Stimulated activated CD4-positive, alpha-beta T cell treated with anti-CD3 and anti-CD28 coated beads, Interleukin-4, amount 100 ng/mL, for 48 hours (primary cell): ENCODE measurements around the gene MACO1.

Experiments
- DNase-seq, 2 donors: peaks; one replicate each; pipeline ENCODE4 v3.0.0-alpha.2; 2020; ENCODE audit warnings: low read depth in 2 of 2

Gene MACO1

DNA sequence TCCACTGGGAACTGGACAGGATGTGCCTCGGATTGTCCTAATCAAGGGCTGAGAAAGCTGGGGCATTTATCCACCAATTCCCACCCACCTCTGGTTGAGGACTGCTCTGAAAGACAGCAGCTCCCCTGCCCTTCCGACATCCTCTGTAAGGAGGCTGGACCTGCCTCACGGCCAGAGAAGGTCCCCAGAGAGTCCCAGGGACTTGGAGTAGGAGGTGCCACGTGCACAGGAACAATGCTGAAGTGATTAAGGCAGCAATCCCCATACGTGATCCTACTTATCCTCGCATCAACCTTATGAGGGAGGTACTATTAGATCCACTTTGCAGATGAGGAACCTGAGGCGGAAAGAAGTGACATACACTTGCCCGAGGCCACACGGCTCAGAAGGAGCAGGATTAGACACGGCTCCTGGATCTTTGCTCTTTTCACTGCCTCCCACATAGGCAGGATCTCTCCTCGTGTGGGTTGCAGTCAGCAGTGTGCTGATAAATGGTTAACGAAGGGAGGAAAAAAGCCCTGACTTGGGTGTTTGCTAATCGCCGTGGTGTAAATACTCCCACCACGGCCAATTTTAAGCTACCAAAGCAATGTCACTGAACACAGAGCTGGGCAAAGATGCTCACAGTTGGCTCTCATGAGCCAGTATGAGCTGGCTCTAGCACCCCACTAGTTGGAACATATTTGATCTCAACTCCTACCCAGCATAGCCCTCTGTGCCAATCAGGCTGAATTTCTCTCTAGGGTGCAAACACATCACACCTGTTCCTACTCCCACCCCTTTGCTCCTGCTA is 94.1 kb downstream of the MACO1 start:
- DNase-seq, result no peak

DNA sequence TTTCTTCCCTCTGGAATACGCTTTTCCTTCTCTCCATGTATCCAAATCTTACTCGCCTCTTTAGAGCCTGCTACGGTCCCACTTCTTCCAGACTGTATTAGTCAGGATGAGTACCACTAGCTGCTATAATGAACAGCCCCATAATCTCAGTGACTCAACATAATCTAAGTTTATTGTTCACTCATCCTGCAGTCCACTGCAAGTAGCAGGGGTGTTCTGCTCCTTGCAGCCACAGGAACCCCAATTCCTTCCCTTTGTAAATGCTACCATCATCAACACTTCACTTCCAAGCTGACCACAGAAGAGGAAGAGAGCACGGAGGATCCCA is 94.6 kb downstream of the MACO1 start:
- DNase-seq, result no peak

DNA sequence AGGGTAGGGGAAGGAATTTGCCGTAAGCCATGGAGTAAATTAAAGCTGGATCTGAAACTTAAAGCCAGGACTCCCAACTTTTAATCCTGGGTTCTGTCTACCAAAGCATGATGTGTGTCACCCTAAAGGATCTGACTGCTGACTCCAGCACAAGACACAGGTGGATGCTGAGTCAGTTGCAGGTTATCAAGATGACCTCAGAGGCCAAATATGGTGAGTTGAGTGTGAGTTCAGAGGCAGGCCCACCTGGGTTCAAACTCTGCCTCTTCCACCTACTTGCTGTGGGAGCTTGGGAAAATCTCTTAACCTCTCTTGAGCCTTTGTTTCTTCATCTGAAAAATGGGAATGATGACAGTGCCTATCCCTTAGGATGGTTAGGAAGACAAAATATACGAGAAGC is 96.1 kb downstream of the MACO1 start:
- DNase-seq, result no peak

DNA sequence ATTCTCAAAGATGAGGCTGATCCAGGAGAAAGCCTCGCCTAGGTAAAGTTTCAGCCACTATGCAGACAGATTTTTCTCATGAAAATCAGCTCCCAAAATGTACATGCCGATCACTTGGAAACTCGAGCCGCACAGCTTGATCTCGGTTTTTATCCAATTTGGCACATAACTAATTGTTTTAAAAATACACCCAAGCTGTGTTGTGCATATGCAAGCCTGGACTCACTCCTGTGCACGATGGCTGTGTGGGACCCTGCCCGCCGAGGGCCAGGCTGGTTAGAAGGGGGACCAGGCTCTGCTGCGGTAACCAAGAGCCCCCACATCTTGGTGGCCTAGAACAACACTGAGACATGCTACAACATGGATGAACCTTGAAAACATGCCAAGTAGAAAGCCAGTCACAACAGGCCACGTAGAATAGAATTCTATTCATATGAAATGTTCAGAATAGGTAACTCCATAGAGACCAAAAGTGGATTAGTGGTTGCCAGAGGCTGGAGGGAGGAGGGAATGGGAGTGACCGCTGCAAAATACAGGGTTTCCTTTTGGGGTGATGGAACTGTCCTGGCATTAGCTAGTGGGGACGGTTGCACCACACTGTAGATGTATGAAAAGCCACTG is 96.6 kb downstream of the MACO1 start:
- no peak for DNase-seq

DNA sequence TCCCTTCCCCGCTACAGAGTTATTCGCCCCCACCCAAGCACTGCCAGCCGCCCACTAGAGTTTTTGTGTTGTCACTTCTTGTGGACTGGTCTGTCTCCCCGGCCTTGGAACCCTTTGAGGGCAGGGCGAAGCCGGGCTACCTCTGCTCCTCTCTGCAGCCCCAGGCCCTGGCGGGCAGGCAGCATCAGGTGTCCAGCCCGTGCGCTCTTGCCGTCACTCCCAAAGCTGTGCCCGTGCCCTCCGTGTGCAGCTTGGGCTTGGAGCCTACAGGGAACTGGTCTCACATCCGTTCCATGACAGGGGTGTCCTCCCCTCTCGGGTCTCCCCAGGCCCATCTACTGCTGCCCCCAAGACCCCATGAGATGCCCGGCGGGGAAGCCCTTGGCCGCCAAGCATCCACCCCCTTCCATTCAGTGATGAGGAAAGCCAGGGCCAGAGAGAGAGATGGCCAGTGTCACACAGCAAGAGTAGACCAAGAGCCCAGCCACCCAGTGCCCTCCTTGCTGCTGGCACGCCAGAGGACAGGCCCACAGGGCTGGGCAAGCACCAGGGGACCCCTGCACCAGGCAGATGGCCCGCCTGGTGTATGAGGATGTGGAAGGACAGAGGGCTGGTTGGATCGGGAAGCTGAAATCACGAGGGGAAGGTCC is 97.4 kb downstream of the MACO1 start:
- no peak for DNase-seq

DNA sequence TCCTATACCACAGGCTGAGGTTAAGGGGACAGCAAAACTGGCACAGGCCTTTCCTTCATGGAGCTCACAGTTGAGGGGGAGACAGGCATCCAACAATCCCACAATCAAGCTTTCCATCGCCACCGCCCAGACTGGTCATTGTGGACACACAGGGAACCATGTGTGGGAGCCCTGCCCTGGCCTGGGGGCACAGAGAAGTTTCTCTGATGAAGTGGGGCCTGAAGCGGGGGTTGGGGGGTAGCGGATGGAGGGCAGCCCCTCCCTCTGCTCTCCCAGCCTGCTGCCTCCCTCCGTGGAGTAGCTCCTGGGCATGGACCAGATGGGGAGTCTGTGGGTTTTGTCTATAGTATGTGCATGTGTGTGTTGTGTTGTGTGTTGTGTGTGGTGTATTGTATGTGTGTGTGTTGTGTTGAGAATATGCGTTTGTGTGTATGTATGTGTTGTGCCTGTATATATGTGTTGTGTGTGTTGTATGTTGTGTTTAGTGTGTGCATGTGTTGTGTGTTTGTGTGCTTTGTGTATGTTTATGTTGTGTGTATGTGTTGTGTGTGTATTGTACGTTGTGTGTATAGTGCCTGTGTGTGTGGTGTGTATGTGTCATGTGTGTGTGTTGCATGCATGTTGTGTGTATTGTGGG is 98.3 kb downstream of the MACO1 start:
- DNase-seq, result no peak

DNA sequence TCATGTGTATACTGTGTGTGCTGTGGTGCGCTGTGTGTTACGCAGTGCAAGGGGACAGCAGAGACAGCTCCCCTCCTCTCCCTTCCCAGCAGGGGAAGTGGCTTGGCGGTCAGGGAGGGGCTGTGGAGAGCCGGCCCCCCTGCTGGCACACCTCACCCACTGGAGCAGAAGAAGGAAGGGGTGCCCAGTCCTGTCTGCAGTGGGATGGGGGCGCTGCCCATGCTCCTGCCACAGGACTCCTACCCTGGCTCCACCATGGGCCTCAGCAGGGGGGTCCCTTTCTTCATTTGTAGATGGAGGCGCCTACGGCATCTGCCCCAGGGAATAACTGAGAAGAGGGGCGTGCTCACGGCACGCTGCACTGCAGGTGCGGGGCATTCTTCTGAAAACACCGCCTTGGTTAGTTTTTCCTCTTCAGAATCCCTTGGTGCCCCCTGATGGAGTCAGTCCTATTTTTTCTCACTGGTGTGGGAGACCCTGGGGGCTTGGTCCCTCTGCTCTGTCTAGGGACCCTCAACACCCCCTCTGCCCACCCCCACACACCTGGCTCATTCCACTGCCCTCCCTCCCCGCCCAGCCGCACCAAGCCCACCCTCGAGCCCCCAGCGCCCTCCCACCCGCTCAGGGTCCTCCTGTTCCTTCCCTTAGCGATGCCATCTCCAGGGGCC is 99.0 kb downstream of the MACO1 start:
- no peak for DNase-seq

DNA sequence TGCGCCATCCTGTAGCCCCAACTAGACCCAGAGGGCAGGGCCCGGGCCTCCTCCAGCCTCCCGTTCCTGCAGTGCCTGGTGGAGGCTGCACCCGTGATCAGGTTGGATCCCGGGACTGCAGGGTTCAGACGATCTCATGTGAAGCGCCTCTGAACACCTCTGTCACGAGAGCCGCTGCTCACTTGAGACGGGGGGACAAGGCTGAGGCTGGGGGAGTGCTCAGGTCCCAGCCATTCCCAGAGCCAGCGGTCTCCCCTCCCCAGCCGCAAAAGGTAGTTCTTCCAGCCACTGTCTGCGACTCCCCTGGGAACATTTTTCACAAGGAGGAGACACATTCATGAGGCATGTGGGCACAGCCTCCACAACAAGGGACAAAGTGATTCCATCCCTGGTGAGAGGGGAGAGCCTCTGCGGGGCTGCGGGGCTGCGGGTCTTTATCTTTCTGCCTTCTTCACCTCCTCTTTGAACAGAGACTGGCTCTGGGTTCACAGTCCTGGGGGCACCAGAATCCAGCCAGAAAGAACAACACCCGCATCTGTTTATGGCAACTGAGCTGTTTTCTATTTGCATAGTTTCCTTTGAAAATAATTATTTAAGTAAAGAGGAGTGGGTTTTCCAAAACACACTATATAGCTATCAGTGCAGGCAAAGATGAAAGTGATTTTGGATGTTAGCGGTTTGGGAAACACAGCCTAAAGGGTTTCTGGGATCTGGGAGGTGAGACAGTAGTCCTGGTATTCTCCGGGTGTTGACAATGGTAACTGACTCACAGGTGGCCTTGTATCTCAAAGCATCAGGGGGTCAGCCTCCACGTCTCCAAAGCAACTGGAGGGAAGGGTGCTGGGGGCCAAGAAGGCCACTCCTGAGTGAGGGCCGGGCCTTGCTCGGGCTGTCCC is 99.7 kb downstream of the MACO1 start:
- DNase-seq, result no peak

DNA sequence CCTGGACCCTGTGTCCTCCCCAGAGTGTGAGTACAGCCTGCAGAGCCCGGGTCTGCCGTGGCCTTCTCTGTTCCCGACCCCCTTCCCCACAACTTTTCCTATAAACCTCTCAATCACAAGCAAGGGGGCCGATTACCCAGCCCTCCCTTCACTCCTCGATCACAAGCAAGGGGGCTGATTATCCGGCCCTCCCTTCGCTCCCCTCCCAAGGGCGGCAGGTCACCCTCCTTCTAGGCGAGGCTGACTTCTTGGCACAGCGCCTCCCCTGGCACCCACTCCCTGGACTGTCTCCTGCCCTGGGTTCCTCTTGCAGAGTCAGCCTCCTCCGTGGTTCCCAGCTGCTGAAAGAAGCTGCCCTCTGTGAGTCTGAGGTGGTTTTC is 100.4 kb downstream of the MACO1 start:
- no peak for DNase-seq

DNA sequence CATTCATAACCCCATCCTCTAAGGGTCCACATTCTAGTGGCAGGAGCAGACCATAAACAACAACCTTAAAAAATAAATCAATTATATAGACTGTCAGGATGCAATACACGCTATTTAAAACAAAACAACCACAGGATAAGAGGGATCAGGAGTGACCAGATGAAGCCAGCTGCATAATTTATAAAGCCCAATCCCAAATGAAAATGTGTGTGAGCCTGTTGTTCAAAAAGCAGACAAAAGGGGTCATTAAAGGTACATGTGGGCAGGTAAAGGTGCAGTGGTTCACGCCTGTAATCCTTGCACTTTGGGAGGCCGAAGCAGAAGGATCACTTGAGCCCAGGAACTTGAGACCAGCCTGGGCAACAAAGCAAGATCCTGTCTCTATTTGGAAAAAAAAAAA is 102.3 kb downstream of the MACO1 start:
- no peak for DNase-seq

DNA sequence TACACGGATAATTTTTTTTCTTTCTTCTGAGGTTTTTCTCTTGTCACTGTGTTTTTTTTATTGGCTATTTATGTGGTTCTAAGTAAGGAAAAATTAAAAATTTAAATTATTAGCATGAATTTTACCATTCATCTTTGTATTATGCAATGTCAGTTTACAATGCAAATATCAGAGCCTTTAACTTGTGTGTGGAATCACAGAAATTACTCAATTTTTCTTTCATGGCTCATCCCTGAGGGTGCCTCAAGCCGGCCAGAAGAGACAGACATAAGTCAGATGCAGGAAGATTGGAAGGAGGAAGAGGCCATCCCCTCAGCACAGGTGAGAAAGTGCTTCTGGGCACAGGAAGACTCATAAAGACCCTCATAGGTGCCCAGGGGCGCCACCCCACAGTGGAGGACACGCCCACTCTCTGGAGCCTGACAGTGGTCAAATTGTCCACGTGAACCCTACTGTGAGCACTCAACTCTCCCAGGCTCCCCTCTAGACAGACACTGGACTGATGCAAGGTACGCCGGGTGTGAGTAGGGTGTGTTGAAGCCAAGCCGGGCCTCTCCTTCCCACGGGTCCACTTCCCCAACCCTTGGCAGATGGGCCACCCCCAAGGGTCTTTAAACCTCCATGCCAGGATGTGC is 103.2 kb downstream of the MACO1 start:
- no peak for DNase-seq

DNA sequence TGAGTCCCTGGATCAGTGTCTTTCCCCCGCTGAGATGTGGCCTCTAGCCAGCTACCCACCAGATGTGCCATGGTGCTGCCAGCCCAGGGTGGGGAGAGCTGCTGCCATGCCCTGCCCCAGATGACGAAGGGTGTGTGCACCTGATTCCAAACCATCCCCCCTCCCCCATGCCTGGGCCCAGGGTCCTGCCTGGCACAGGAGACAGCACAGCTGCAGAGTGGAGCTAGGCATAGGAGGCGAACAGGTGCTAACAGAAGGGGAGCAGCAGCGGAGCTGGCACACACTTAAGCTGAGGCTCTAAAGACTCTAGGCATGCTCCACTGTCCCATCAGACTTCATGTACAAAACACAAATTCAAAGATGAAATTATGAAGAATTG is 103.7 kb downstream of the MACO1 start:
- DNase-seq, result no peak

DNA sequence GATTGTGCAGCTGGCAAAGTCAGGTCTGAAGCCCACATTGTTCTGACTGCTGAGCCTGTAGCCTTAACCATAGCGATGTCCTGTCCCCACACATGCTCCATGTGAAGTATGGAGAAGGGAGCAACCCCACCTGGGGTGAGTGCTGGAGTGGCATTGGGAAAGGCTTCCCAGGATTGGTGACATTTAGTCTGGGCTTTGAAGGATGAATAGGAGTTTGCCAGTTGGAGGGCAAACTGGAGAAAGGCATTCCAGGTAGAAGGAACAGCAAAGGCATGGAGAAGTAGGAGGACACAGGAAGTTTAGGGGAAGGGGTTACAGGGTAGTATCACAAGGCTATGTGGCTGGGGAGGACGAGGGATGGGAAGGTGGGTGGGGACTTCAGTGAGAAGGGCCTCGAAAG is 105.4 kb downstream of the MACO1 start:
- DNase-seq, result no peak

DNA sequence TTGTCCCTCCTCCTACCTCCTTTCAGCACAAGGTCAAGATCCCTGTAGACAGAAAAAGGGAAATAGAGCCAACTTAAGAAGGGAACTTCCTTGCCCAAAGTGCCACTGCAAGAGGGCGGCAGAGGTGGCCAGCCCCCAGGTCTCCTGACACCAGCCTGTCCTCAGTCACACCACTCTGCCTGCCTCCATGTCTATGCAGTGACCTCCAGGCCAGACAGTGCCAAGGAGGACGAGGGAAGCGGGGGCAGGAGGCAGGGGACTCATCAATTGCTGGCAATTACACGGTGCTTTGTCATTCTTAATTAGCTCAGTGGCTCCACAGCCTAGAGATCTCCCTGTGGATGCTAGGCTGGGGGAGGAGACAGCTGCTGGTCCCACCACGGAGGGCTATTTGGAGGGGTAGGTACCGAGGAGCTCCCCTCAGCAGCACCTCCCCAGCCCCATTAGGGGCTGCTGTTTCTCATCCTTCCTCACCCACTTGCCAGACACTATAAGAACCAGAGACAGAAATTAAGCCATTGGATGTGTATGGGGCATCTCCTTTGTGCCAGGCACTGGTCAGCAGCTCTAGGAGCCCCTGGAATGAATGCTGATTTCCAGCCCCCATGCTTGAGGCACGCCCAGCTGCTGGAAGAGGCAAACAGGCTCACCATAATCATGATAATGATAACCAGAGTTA is 106.6 kb downstream of the MACO1 start:
- DNase-seq, result no peak

DNA sequence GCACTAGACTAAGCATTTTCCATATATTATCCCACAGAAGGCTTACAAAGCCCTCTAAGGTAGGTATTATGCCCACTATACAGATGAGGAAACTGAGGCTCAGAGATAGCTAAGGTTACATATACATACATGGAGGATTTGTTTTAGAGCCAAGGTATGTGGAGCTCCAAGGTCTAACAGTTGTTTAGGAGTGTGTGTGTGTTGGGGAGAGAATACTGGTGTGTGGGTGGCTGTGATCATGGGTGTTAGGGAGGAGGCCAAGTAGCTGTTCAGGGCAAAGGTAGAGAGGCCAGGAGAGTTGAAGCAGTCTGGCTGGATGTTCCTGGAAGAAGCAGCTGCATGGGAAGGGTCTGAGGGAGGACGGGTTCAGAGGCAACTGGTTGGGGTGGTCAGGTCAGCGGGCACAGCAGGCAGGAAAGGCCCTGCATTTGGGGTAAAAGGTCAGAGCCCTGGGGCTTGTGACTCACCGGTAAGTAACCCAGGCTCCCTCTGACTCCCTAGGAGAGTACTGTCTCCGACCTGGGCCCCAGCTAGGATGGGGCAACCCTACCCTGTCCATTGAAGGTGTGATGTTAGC is 107.6 kb downstream of the MACO1 start:
- no peak for DNase-seq

DNA sequence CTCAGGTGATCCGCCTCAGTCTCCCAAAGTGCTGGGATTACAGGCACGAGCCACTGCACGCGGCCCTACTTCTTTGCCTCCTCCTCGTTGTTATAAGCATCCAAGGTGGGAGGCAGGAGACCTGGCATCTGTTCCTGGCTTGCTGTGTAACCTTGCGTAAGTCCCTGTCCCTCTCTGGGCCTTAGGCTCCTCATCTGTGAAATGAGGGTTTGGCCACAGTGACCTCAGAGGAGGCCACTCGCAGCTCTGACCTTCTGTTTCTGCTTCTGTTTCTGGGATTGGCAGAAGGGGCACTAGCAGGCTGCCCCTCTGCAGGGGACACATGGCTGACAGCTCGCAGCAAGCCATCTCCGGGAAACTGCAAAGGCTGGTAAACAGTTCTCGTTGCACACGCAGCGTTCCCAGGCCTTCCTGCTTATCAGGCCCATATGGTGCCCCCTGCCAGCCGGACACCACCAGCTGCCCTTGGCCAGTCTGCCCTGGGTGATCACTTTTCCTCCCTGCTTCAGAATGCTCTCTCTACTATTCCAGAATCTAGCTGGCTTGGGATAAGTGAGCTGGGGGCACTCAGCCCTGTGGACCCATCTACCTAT is 110.1 kb downstream of the MACO1 start:
- DNase-seq, result no peak

DNA sequence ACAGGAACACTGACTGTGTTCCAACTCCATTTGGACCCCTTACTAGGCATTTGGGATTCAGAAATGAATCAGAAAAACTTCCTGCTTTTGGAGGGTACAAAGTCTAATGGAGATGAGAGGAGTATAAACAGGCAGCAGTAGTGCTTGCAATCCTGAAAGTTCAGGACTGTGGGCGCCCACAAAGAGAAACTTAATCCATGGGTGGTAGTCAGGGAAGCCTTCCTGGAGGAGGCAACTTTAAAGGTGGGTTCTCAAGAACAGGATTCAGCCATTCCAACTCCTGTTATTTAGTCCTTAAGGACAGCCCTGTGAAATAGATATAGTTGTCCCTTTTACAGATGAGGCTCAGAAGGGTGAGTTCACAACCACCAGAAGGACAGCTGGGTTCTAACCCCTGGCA is 110.7 kb downstream of the MACO1 start:
- no peak for DNase-seq

DNA sequence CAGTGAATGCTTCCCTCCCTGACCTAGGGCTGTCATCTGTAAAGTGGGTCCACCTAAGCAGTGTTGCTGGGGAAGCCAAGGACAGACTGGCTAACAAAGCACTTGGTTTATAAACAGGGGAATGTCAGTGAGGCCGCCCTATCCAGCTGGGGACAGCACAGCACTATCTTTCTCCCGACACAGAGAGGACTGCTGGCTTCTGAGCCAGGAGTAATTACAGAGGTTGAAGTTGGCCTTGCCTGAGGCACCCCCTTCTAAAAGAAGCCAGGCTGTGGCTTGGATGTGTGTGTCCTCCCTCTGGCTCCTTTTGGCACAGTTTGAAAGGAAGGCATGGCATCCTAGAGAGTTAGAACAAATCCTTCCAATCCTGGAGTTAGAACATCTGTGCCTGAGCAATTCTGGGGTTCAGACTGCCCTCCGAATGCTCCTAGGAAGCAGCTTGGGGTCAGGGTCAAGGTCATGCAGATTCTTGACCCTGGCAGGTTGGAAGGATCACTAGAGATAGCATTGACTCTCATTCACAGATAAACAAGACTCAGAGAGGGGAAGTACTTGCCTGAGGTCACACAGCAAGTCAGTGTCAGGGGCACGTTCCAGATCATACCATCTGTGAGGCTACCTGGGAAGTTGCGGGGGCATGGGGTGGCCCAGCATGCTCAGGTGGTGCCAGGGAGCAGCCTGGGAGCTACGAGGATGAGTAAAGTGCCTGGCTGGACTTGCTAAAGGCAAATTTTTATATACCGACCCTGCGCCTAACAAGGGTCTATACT is 111.4 kb downstream of the MACO1 start:
- DNase-seq, result no peak

DNA sequence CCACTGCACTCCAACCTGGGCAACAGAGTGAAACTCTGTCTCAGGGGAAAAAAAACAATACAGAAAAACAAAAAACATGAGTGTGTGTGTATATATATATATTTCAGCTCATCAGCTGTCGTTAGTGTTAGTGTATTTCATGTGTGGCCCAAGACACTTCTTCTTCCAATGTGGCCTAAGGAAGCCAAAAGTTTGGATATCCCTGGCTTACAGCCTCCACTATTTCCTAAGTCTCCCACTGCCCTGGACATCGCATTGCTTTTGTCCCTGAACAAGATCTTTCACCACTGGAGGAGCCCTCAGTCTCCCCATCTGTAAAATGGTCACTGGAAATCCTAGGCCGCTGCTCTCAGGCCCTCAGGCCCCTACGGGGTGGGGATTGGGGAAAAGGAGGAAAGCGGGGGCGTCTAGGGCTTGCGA is 112.3 kb downstream of the MACO1 start:
- no peak for DNase-seq
